Measurements from ENCODE around the gene PAX9.
"Not testable (repeated sequence)": the region's sequence is repeated elsewhere in the genome, so short reads cannot be mapped to it uniquely, and the experiment has no call there.

Gene PAX9

GRCh38 chr14:36672095-36672494, 10.4 kb downstream of the PAX9 start:
- DNase-seq (ENCODE audit: low read depth in 2 of 2) = no peak

- no peak for DNase-seq (ENCODE audit: low read depth in 2 of 2)
These were observed 13.0 kb downstream of the PAX9 start for GRCh38 chr14:36674659-36675058.

DNA sequence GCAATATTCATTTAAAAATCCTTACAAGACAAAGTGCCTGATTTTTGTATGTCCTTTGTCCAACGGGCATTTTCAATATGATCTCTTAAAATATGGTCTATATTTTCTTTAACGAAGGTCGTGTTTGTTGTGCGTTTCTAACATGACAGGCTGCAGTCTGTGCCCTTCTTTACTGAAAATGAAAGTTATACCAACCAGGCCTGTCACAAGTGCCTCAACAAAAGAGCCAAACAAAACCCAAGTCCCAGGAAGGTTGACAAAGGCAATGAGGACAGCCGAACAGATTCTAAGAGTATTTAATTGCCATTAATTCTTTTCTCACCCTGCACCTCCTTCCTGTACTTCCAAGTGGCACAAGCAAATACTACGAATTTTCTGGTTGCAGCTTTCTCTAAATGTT, 13.9 kb downstream of the PAX9 start:
- no peak for DNase-seq (ENCODE audit: low read depth in 2 of 2)

DNA sequence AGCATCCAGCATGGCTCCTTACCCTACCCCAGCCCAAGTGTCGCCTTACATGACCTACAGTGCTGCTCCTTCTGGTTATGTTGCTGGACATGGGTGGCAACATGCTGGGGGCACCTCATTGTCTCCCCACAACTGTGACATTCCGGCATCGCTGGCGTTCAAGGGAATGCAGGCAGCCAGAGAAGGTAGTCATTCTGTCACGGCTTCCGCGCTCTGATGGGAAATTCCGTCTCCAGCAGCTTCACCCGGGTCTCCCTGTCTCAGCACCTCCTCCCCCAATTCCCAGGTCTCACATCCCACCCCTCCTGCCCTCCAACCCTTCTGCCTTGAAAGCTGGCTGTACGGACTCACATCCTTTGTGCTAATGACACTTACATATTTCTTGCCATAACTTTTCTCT, 14.6 kb downstream of the PAX9 start:
- no peak for DNase-seq (ENCODE audit: low read depth in 2 of 2)

DNA sequence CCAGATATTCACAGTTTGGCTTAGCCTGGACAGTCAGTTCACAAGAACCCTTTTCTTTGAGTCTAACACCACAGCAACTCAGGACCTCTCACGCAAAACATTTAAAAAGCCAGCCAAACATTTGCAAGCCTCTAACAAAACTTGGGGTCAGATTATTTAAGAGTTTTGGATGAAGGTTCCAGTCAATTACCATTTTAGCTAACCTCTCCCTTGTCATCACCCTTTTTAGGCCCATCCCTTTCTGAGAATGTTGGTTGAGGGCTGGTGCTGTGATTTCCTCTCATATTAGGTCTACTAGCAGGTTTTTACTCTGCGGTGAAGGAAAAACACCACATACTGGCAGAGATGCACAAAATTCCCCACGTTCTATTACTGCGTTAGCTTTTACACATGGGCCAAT, 20.7 kb downstream of the PAX9 start:
- DNase-seq (ENCODE audit: low read depth in 2 of 2) = no peak

GRCh38 chr14:36683083-36683724, 21.5 kb downstream of the PAX9 start:
- DNase-seq (ENCODE audit: low read depth in 2 of 2) = no peak

DNA sequence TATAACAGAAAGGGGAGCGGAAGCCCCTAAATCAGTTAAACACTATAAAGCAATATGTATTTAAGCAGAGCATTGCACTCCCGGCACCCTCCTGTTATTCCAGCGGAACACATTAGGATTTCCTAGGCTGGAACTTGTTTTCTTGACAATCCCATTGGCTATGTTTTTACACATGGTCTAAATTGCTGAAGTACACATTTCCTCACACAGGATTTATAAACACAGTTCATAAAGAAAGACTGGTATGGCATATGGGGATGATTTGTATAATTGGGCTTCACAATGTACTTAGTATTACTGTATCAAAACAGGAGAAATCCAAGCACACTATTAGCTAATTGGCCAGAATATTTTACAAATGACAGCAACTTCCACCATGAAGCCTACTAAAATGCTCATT, 23.3 kb downstream of the PAX9 start:
- no peak for DNase-seq (ENCODE audit: low read depth in 2 of 2)

GRCh38 chr14:36690311-36691040, 28.8 kb downstream of the PAX9 start:
- DNase-seq (ENCODE audit: low read depth in 2 of 2) = no peak

DNA sequence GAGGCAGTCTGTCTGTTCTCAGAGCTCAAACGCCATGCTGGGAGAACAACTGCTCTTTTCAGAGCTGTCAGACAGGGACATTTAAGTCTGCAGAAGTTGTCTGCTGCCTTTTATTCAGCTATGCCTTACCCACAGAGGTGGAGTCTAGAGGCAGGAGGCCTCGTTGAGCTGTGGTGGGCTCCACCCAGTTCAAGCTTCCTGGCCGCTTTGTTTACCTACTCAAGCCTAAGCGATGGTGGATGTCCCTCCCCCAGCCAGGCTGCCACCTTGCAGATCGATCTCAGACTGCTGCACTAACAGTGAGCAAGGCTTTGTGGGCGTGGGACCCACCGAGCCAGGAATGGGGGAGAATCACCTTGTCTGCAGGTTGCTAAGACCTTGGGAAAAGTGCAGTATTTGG, 37.8 kb downstream of the PAX9 start:
- not testable (repeated sequence) for DNase-seq (ENCODE audit: low read depth in 2 of 2)

GRCh38 chr14:36700651-36701050, 39.0 kb downstream of the PAX9 start:
- no peak for DNase-seq (ENCODE audit: low read depth in 2 of 2)

GRCh38 chr14:36701132-36701531, 39.5 kb downstream of the PAX9 start:
- no peak for DNase-seq (ENCODE audit: low read depth in 2 of 2)

GRCh38 chr14:36702474-36702873, 40.8 kb downstream of the PAX9 start:
- no peak for DNase-seq (ENCODE audit: low read depth in 2 of 2)

DNA sequence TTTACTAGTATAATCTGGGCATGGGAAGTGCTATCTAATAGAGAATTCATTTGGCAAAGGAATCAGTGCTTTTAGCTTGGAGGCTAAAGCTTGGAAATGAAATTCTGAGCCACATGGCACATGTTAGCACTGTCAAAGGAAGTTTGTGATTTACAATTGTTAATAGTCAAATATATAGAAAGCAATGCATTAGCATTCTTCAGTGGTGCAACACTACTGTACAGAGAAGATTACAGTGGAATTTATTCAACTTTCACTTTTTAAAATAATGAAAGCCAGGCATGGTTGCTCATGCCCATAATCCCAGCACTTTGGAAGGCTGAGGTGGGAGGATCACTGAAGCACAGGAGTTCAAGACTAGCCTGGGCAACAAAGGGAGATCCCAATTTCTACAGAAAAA, 45.9 kb downstream of the PAX9 start:
- DNase-seq (ENCODE audit: low read depth in 2 of 2) = no peak

GRCh38 chr14:36713960-36714703, 52.5 kb downstream of the PAX9 start:
- DNase-seq (ENCODE audit: low read depth in 2 of 2) = no peak

GRCh38 chr14:36716614-36717184, 55.0 kb downstream of the PAX9 start:
- no peak for DNase-seq (ENCODE audit: low read depth in 2 of 2)

DNA sequence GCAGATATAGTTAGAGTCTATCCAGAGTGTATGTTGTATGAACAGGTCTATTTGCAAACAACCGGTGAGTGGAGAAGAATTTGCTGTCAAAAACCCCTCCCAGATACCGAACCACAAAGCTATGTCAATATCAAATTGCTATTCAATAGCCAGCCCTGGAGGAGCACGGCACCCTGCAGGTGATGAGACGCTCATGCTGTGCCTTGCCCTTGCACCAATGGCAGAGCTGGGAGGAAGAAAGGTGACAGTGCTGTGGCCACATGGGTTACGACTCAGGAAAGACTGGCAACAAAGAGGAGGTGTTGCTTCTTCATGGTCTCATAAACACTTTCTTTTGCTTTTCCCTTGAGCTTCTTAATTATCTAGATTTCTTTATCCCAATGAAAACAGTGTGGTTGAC, 55.7 kb downstream of the PAX9 start:
- no peak for DNase-seq (ENCODE audit: low read depth in 2 of 2)

DNA sequence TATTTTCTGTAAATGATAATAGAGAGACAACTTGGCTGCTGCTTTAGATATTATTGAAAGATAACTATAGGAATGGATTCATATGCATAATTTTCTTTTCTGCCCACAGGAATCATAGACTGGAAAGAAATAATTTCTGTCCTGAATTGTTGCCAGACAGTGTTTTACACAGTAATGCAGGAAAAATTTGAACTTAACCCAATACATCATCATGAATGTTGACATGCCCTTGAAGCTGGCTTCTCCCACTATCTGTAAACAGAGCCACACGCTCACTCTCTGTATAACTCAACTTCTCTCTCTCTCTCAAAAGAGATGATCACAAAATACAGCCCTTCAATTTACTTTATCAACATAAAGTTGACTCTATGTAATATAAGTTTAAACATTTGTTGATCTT, 56.6 kb downstream of the PAX9 start:
- DNase-seq (ENCODE audit: low read depth in 2 of 2) = no peak

DNA sequence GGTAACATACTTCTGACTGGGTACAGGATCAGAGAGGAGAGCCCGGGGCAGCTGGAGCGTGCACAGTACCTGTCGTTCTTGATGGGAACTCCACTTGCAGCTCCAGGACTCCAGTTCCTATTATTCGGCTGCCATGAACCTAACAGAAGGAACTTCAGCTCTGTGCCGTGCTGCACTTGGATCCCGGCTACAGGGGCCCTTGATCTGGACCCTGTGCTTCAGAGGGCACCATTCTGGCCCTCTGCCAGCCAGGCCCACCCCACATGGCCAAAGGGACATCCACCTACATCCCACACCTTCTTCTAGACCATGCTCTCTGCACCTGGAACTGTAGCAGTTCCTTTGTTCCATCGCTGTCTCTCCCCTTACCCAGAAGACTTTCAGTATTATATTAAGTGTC, 58.2 kb downstream of the PAX9 start:
- DNase-seq (ENCODE audit: low read depth in 2 of 2) = no peak

GRCh38 chr14:36720657-36721056, 59.0 kb downstream of the PAX9 start:
- no peak for DNase-seq (ENCODE audit: low read depth in 2 of 2)

DNA sequence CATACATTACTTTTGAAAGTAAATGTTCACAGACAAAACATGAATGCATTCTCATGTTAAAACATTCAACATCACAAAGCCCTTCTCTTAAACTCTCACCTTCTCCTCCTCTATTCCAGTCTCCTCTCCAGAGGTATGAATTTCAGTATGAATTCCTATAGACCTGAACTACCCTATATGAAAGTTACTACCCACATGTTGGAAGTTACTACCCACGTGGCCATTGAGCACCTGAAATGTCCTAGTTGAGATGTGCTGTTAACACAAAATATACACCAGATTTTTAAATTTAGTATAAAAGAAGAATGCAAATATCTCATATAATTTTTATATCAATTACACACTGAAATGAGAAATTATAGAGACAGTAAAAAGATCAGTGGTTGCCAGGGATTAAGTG, 60.2 kb downstream of the PAX9 start:
- DNase-seq (ENCODE audit: low read depth in 2 of 2) = no peak

DNA sequence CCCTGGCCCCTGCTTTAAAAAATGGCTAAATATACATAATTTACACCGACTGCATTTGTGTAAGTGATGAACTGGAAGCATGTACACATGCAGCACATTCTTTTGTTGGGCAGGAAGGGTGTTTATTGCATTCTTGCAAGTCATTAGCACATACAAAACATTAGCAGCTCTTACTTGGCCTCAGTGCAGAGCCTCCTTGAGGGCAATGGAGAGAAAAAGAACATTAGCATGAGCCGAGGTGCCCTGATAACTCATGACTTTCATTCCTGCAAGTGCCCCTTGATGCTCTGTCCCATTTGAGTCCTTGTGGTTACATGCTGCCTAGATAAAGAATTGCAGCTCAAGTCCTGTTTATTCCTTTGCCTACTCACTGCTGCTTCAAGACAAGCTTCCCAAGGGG, 61.9 kb downstream of the PAX9 start:
- DNase-seq (ENCODE audit: low read depth in 2 of 2) = no peak

GRCh38 chr14:36724162-36724561, 62.5 kb downstream of the PAX9 start:
- DNase-seq (ENCODE audit: low read depth in 2 of 2) = no peak

DNA sequence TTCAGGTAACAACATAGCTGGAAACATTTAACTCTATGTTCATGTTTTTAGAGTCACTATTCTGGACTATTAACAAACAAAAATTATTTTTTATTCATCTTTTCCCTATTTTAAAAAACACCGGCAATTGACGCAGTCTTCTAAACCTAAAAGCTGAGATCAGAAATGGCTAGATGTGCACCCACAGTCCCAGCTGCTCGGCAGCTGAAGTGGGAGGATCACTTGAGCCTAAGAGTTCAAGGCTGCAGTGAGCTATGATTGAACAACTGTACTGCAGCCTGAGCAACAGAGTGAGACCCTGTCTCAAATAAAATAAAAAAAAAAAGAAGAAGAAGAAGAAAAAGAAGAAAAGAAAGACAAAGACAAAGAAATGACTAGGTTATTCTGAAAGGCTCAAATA, 64.5 kb downstream of the PAX9 start:
- no peak for DNase-seq (ENCODE audit: low read depth in 2 of 2)

Measured in stimulated activated CD4-positive, alpha-beta T cell treated with anti-CD3 and anti-CD28 coated beads, Interleukin-4, amount 100 ng/mL, for 48 hours (primary cell).